ENCODE measurements around the gene WWOX.

DNA sequence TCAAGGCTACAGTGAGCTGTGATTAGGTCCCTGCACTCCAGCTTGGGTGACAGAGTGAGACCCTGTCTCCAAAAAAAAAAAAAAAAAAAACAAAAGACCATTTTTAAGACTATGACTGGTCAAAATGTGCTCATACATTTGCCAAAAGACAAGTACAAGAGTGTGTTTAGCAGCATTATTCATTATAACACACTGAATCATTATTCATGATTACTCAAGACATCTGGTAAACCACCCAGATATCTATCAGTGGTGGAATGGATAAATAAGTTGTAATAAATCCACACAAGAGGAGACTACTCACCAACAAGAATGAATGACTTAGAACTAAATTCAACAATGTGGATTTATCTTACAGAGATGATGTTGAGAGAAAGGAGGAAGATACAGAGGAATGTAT, 784.8 kb downstream of the WWOX start:
- TF ChIP-seq, protein P1, sequence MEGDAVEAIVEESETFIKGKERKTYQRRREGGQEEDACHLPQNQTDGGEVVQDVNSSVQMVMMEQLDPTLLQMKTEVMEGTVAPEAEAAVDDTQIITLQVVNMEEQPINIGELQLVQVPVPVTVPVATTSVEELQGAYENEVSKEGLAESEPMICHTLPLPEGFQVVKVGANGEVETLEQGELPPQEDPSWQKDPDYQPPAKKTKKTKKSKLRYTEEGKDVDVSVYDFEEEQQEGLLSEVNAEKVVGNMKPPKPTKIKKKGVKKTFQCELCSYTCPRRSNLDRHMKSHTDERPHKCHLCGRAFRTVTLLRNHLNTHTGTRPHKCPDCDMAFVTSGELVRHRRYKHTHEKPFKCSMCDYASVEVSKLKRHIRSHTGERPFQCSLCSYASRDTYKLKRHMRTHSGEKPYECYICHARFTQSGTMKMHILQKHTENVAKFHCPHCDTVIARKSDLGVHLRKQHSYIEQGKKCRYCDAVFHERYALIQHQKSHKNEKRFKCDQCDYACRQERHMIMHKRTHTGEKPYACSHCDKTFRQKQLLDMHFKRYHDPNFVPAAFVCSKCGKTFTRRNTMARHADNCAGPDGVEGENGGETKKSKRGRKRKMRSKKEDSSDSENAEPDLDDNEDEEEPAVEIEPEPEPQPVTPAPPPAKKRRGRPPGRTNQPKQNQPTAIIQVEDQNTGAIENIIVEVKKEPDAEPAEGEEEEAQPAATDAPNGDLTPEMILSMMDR (IDR thresholded peaks at IDR 0.05 in 8 of 11, conservative IDR thresholded peaks at IDR 0.05 in 3 of 11) = no peak
- TF ChIP-seq POLR2AphosphoS5 (IDR thresholded peaks at IDR 0.05) = no peak
